HCT116 (cell line): ENCODE results near the gene RHEBL1.

ENCODE experiments used
- CTCF ChIP-seq, 3 experiments: fragments of 200-600 bp in 1 of 3; sonication (generic) in 1 of 3; IDR thresholded peaks in 2 of 3; conservative IDR thresholded peaks in 1 of 3; 2 replicates each; pipeline ENCODE4 v1.5.1; 2012 to 2017; ENCODE audit warnings: low read depth in 2 of 3, low read length in 2 of 3, antibody characterized with exemption in 1 of 3, borderline replicate concordance in 1 of 3, control low read depth in 1 of 3, mild to moderate bottlenecking in 1 of 3, mixed read lengths in 1 of 3, mixed run types in 1 of 3, moderate library complexity in 1 of 3; ENCODE audit not compliant: insufficient read depth in 1 of 3
- EZH2 ChIP-seq: fragments of 200-600 bp; sonication (generic); IDR thresholded peaks from 2 replicates; pipeline ENCODE4 v1.6.1; 2017; ENCODE audit warnings: antibody characterized with exemption, mixed run types
- FOSL1 ChIP-seq: IDR thresholded peaks from 2 replicates; pipeline ENCODE4 v1.6.1; 2012; ENCODE audit warnings: low read depth
- JUND ChIP-seq: IDR thresholded peaks from 2 replicates; pipeline ENCODE4 v1.6.1; 2012
- POLR2A ChIP-seq: IDR thresholded peaks from 2 replicates; pipeline ENCODE4 v1.7.0; 2011; ENCODE audit warnings: borderline replicate concordance; ENCODE audit not compliant: insufficient read depth, insufficient read length; ENCODE audit errors: extremely low read depth
- REST ChIP-seq: IDR thresholded peaks from 2 replicates; pipeline ENCODE4 v1.6.1; 2012; ENCODE audit warnings: low read depth
- SIN3A ChIP-seq: IDR thresholded peaks from 2 replicates; pipeline ENCODE4 v1.6.1; 2012; ENCODE audit warnings: low read depth
- SP1 ChIP-seq: IDR thresholded peaks from 2 replicates; pipeline ENCODE4 v1.6.1; 2012; ENCODE audit warnings: low read depth
- TF ChIP-seq, protein P1 (sequence below): IDR thresholded peaks from 2 replicates; pipeline ENCODE4 v1.6.1; 2011; ENCODE audit warnings: mild to moderate bottlenecking, low read length, moderate library complexity; ENCODE audit not compliant: insufficient replicate concordance; ENCODE audit errors: extremely low read depth

DNA sequence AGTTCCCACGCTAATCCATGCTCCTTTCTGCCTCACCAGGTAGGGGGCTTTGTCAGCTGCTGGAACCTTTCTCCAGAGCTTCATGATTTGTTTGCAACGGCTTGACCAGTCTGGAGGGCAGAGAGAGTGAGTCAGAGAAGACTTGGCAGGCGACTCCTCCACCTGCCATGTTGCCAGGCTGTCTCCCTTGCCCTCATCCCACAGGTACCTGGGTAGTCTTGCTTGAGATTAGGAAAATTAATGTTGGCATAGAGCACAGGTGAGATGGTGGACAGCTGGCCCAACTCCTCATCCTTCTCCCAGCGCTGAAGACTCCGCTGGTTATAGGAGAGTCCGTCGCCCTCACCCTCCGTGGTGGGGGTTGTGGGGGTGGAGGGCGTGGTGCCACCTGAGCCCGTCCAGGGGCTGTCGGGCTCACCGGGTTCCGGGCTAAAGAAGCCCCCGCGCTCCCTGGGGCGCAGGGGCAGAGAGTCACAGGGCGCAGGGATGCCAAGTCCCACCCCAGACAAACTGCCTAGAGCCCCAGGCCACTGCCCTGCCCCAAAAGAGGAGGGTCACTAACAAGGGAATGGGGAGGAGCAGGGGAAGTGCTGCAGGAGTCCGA is 27.8 kb downstream of the RHEBL1 start:
- TF ChIP-seq CTCF (IDR thresholded peaks at IDR 0.05 in 2 of 3, conservative IDR thresholded peaks at IDR 0.05 in 1 of 3; ENCODE audit: borderline replicate concordance in 1 of 3, insufficient read depth in 1 of 3, low read depth in 2 of 3, low read length in 2 of 3) (no peak), SIN3A (no peak), REST (no peak), EZH2 (no peak), FOSL1 (no peak), SP1 (no peak), POLR2A (no peak), JUND (no peak)
- TF ChIP-seq, protein P1, sequence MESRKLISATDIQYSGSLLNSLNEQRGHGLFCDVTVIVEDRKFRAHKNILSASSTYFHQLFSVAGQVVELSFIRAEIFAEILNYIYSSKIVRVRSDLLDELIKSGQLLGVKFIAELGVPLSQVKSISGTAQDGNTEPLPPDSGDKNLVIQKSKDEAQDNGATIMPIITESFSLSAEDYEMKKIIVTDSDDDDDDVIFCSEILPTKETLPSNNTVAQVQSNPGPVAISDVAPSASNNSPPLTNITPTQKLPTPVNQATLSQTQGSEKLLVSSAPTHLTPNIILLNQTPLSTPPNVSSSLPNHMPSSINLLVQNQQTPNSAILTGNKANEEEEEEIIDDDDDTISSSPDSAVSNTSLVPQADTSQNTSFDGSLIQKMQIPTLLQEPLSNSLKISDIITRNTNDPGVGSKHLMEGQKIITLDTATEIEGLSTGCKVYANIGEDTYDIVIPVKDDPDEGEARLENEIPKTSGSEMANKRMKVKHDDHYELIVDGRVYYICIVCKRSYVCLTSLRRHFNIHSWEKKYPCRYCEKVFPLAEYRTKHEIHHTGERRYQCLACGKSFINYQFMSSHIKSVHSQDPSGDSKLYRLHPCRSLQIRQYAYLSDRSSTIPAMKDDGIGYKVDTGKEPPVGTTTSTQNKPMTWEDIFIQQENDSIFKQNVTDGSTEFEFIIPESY, result no peak
